ENCODE data around the gene S100A3.

S100A3 gene

GRCh38 chr1:153547560-153548551 lies 1.2 kb downstream of the S100A3 start:
- no peak for DNase-seq (ENCODE audit: low spot score)

- no peak for DNase-seq (ENCODE audit: low spot score)
Measured at GRCh38 chr1:153546796-153547559, 2.1 kb downstream of the S100A3 start.

GRCh38 chr1:153546371-153546770 lies 2.7 kb downstream of the S100A3 start:
- no peak for DNase-seq (ENCODE audit: low spot score)

GRCh38 chr1:153545067-153546055 lies 3.7 kb downstream of the S100A3 start, which contains the start of gene S100A4:
S100A4 (minus strand) TSS chr1:153545806; CDS start chr1:153544794, 1,012 bp downstream.
- peak; percentile 93 for DNase-seq (ENCODE audit: low spot score)

- no peak for DNase-seq (ENCODE audit: low spot score)
Measured at GRCh38 chr1:153544453-153545066, 4.5 kb downstream of the S100A3 start.

- no peak for DNase-seq (ENCODE audit: low spot score)
Measured at GRCh38 chr1:153543736-153544135, 5.3 kb downstream of the S100A3 start.

- DNase-seq (ENCODE audit: low spot score), result no peak
Measured at GRCh38 chr1:153542956-153543711, 5.9 kb downstream of the S100A3 start.

- DNase-seq (ENCODE audit: low spot score), result no peak
Measured at GRCh38 chr1:153541641-153542590, 7.1 kb downstream of the S100A3 start.

- DNase-seq (ENCODE audit: low spot score), result peak; percentile 59
Measured at GRCh38 chr1:153540394-153541361, 8.4 kb downstream of the S100A3 start, which contains the start of gene S100A5. S100A5 (minus strand) TSS chr1:153540934; CDS start chr1:153540191, 743 bp downstream.

- no peak for DNase-seq (ENCODE audit: low spot score)
Measured at GRCh38 chr1:153539395-153540093, 9.5 kb downstream of the S100A3 start.

GRCh38 chr1:153538315-153538821 lies 10.7 kb downstream of the S100A3 start:
- DNase-seq (ENCODE audit: low spot score), result no peak

- no peak for DNase-seq (ENCODE audit: low spot score)
Measured at GRCh38 chr1:153537376-153537730, 11.7 kb downstream of the S100A3 start.

GRCh38 chr1:153536671-153537375 lies 12.2 kb downstream of the S100A3 start:
- no peak for DNase-seq (ENCODE audit: low spot score)

GRCh38 chr1:153536012-153536670 lies 12.9 kb downstream of the S100A3 start:
- peak; percentile 92 for DNase-seq (ENCODE audit: low spot score)

- peak; percentile 49 for DNase-seq (ENCODE audit: low spot score)
Measured at GRCh38 chr1:153535242-153536011, 13.6 kb downstream of the S100A3 start, which contains the start of gene S100A6. S100A6 (minus strand) TSS chr1:153535991; CDS start chr1:153535339, 652 bp downstream.

All from AG20443 (cell line).